Measurements from ENCODE around the gene CLCN5. TPM values are rescaled to one million over a fixed set of nuclear protein-coding genes. Genes with fewer than 3 reads are reported as not detected.

The CLCN5 gene
- total and polyA plus RNA-seq, 3 donors from 2014 or later: 6.8 to 22.1 (median 20.5) TPM

GRCh38 chrX:49949961-49950360 is 27.6 kb downstream of the CLCN5 start:
- no peaks in the 10 kb centered on the region for H3K4me1 ChIP-seq
- no peak for DNase-seq
- no peaks in the 10 kb centered on the region for H3K9me3 ChIP-seq
- intact Hi-C loops (cut with DNase I; ENCODE audit: low total_unique reads): no loop called here
- no peak overlapping the region for H3K4me3 ChIP-seq
- no peaks in the 10 kb centered on the region for H3K36me3 ChIP-seq (ENCODE audit: low read depth, missing control alignments)
- H3K27me3 ChIP-seq: no peaks in the 10 kb centered on the region
- no peak overlapping the region for H3K27ac ChIP-seq
- WGBS, 2 donors: 42 to 63% methylated on average over 1 of the region's 1 CpG
- TF ChIP-seq CTCF (IDR thresholded peaks at IDR 0.05): no peak
- TF ChIP-seq POLR2A (IDR thresholded peaks at IDR 0.05): no peak

- Histone ChIP-seq H3K27me3 (no peaks in the 10 kb centered on the region), H3K27ac (no peak overlapping the region), H3K9me3 (no peaks in the 10 kb centered on the region), H3K4me1 (no peaks in the 10 kb centered on the region), H3K36me3 (ENCODE audit: low read depth, missing control alignments) (no peaks in the 10 kb centered on the region), H3K4me3 (no peak overlapping the region)
- no peak for TF ChIP-seq CTCF (IDR thresholded peaks at IDR 0.05)
- no peak for TF ChIP-seq POLR2A (IDR thresholded peaks at IDR 0.05)
- intact Hi-C loops (cut with DNase I; ENCODE audit: low total_unique reads): no loop called here
- WGBS, 2 donors: 64 to 79% methylated on average over 1 of the region's 1 CpG
- no peak for DNase-seq
Measured at GRCh38 chrX:49951524-49952193, 29.3 kb downstream of the CLCN5 start.

- intact Hi-C loops (cut with DNase I; ENCODE audit: low total_unique reads): no loop called here
- Histone ChIP-seq H3K36me3 (ENCODE audit: low read depth, missing control alignments) (no peaks in the 10 kb centered on the region), H3K27ac (no peak overlapping the region), H3K4me3 (no peak overlapping the region), H3K27me3 (no peaks in the 10 kb centered on the region), H3K4me1 (no peaks in the 10 kb centered on the region), H3K9me3 (no peaks in the 10 kb centered on the region)
- no peak for DNase-seq
- WGBS, 2 donors: 81 to 93% methylated on average over 2 of the region's 2 CpGs
- TF ChIP-seq POLR2A (IDR thresholded peaks at IDR 0.05): no peak
- no peak for TF ChIP-seq CTCF (IDR thresholded peaks at IDR 0.05)
Measured at GRCh38 chrX:49956313-49956712, 33.9 kb downstream of the CLCN5 start.

GRCh38 chrX:49958727-49959485 is 36.5 kb downstream of the CLCN5 start:
- TF ChIP-seq CTCF (IDR thresholded peaks at IDR 0.05): no peak
- no peak for TF ChIP-seq POLR2A (IDR thresholded peaks at IDR 0.05)

More at GRCh38 chrX:49958727-49959485, 36.5 kb downstream of the CLCN5 start:
- Histone ChIP-seq H3K27ac (no peak overlapping the region), H3K4me1 (no peaks in the 10 kb centered on the region), H3K27me3 (no peaks in the 10 kb centered on the region), H3K9me3 (no peaks in the 10 kb centered on the region), H3K4me3 (no peak overlapping the region), H3K36me3 (ENCODE audit: low read depth, missing control alignments) (no peaks in the 10 kb centered on the region)
- WGBS, 2 donors: 85 to 95% methylated on average over 4 of the region's 4 CpGs
- intact Hi-C loops (cut with DNase I; ENCODE audit: low total_unique reads): no loop called here
- DNase-seq: no peak
